Loucy (cell line): ENCODE measurements around the gene TECPR1.

Experiments
- CTCF ChIP-seq: fragments of 200-600 bp; sonication (generic); conservative IDR thresholded peaks from 2 replicates; pipeline ENCODE4 v1.5.1; 2014; ENCODE audit warnings: mild to moderate bottlenecking, antibody characterized with exemption, low read length
- EZH2phosphoT487 ChIP-seq: fragments of 200-600 bp; IDR thresholded peaks from 2 replicates; pipeline ENCODE4 v1.6.1; 2018; ENCODE audit warnings: antibody characterized with exemption, mild to moderate bottlenecking, moderate library complexity, borderline replicate concordance

- TF ChIP-seq CTCF (no peak), EZH2phosphoT487 (no peak)
Observed at GRCh38 chr7:98178321-98178720, 73.7 kb downstream of the TECPR1 start.
